ENCODE results near the gene USP13. TPM values are rescaled to one million over a fixed set of nuclear protein-coding genes. Genes with fewer than 3 reads are reported as not detected.

USP13 gene
- polyA plus RNA-seq, 1 experiment, result 15.2 TPM

GRCh38 chr3:179713643-179714090 lies 60.8 kb downstream of the USP13 start:
- ChIA-PET CTCF (interaction anchor here (0.6 to 1.6 kb wide), 3 partner anchors 54 to 98 kb away, joined by 3 to 4 read pairs (median 4); no protein-coding TSS in a partner anchor), POLR2A (no interaction called here)
- DNase-seq (ENCODE audit: low read depth, low spot score), result peak; percentile 77
- H3K27me3 ChIP-seq (ENCODE audit: control insufficient read depth, insufficient read depth, low read length), result no peaks in the 10 kb centered on the region
- H3K27ac ChIP-seq (ENCODE audit: low read depth, low read length), result peak overlapping the region; percentile 96
- TF ChIP-seq, protein P1, sequence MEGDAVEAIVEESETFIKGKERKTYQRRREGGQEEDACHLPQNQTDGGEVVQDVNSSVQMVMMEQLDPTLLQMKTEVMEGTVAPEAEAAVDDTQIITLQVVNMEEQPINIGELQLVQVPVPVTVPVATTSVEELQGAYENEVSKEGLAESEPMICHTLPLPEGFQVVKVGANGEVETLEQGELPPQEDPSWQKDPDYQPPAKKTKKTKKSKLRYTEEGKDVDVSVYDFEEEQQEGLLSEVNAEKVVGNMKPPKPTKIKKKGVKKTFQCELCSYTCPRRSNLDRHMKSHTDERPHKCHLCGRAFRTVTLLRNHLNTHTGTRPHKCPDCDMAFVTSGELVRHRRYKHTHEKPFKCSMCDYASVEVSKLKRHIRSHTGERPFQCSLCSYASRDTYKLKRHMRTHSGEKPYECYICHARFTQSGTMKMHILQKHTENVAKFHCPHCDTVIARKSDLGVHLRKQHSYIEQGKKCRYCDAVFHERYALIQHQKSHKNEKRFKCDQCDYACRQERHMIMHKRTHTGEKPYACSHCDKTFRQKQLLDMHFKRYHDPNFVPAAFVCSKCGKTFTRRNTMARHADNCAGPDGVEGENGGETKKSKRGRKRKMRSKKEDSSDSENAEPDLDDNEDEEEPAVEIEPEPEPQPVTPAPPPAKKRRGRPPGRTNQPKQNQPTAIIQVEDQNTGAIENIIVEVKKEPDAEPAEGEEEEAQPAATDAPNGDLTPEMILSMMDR (IDR thresholded peaks at IDR 0.05; ENCODE audit: low read depth, low read length), result no peak
- no peak overlapping the region for H3K4me3 ChIP-seq (ENCODE audit: low read depth, low read length)
- no peaks in the 10 kb centered on the region for H3K9me3 ChIP-seq (ENCODE audit: control insufficient read depth, insufficient read depth, low read length)

- Histone ChIP-seq H3K27me3 (ENCODE audit: control insufficient read depth, insufficient read depth, low read length) (no peaks in the 10 kb centered on the region), H3K9me3 (ENCODE audit: control insufficient read depth, insufficient read depth, low read length) (no peaks in the 10 kb centered on the region), H3K27ac (ENCODE audit: low read depth, low read length) (peak overlapping the region; percentile 72), H3K4me3 (ENCODE audit: low read depth, low read length) (no peak overlapping the region)
- POLR2A ChIA-PET, result interaction anchor here (0.7 kb wide), 1 partner anchor 11 kb away, joined by 6 read pairs; no protein-coding TSS in a partner anchor
- no peak for DNase-seq (ENCODE audit: low read depth, low spot score)
- TF ChIP-seq, protein P1 (IDR thresholded peaks at IDR 0.05; ENCODE audit: low read depth, low read length), result no peak
- CTCF ChIA-PET, result interaction anchor here (1.2 kb wide), 1 partner anchor 66 kb away, joined by 4 read pairs; no protein-coding TSS in a partner anchor
Measured at GRCh38 chr3:179715582-179715981, 62.7 kb downstream of the USP13 start.

DNA sequence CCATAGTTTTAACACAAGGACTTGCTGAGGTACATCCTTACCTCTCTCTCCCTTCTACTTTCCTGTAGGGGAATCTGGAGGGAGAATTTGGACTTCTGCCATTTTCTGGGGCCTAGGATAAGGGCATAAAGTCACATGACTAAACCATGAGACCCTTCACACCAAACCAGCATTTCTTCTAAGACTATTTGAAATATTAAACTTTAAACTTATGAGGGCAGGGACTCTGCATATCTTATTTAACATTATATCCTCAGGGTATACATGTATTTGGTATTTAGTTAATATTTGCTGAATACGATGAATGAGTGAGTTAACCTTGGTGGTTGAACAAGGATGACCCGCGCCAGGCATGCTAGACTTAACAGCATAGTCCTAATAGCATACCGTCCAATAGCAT lies 63.4 kb downstream of the USP13 start:
- DNase-seq (ENCODE audit: low read depth, low spot score), result no peak
- Histone ChIP-seq H3K27me3 (ENCODE audit: control insufficient read depth, insufficient read depth, low read length) (no peaks in the 10 kb centered on the region), H3K4me3 (ENCODE audit: low read depth, low read length) (no peak overlapping the region), H3K9me3 (ENCODE audit: control insufficient read depth, insufficient read depth, low read length) (no peaks in the 10 kb centered on the region), H3K27ac (ENCODE audit: low read depth, low read length) (peak overlapping the region; percentile 72)
- POLR2A ChIA-PET, result no interaction called here
- CTCF ChIA-PET, result interaction anchor here (0.6 kb wide), 1 partner anchor 1290 kb away, joined by 3 read pairs; no protein-coding TSS in a partner anchor
- TF ChIP-seq, protein P1 (IDR thresholded peaks at IDR 0.05; ENCODE audit: low read depth, low read length), result no peak

GRCh38 chr3:179716811-179717210 lies 64.0 kb downstream of the USP13 start:
- no peak overlapping the region for H3K4me3 ChIP-seq (ENCODE audit: low read depth, low read length)
- H3K27me3 ChIP-seq (ENCODE audit: control insufficient read depth, insufficient read depth, low read length), result no peaks in the 10 kb centered on the region
- H3K9me3 ChIP-seq (ENCODE audit: control insufficient read depth, insufficient read depth, low read length), result no peaks in the 10 kb centered on the region
- H3K27ac ChIP-seq (ENCODE audit: low read depth, low read length), result peak overlapping the region; percentile 43
- DNase-seq (ENCODE audit: low read depth, low spot score), result peak; percentile 44
- CTCF ChIA-PET, result interaction anchor here (0.6 kb wide), 1 partner anchor 1290 kb away, joined by 3 read pairs; no protein-coding TSS in a partner anchor
- TF ChIP-seq, protein P1 (IDR thresholded peaks at IDR 0.05; ENCODE audit: low read depth, low read length), result no peak
- POLR2A ChIA-PET, result no interaction called here

DNA sequence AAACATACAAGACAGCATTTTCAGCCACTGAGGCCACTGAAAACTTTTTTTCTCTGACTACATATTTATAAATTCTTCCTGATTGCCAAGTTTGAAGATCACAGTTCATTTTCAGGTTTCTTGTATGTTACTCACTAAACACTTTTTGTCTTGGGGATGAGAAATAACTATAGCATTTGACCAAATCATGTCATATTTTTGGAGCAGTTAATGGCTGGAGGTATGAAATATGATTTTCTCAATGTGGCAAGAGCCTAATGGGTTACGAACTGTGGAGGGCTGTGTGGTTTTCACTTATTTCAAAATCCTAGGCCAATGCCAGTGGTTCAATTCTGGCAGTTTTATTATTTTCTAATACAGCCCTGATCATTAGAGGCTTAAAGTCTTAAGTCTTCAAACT lies 64.4 kb downstream of the USP13 start:
- H3K27me3 ChIP-seq (ENCODE audit: control insufficient read depth, insufficient read depth, low read length), result no peaks in the 10 kb centered on the region
- POLR2A ChIA-PET, result no interaction called here
- no peak overlapping the region for H3K4me3 ChIP-seq (ENCODE audit: low read depth, low read length)
- H3K9me3 ChIP-seq (ENCODE audit: control insufficient read depth, insufficient read depth, low read length), result no peaks in the 10 kb centered on the region
- TF ChIP-seq, protein P1 (IDR thresholded peaks at IDR 0.05; ENCODE audit: low read depth, low read length), result no peak
- H3K27ac ChIP-seq (ENCODE audit: low read depth, low read length), result peak overlapping the region; percentile 43
- CTCF ChIA-PET, result interaction anchor here (1.4 kb wide), 1 partner anchor 14 kb away, joined by 3 read pairs; no protein-coding TSS in a partner anchor
- no peak for DNase-seq (ENCODE audit: low read depth, low spot score)

Data from AG04450 (cell line).